Left ventricle myocardium inferior (tissue), 1 donor: ENCODE measurements around the gene GSK3B. TPM values are rescaled to one million over a fixed set of nuclear protein-coding genes. Genes with fewer than 3 reads are reported as not detected.

ENCODE experiments used
- DNase-seq: peaks from one replicate; pipeline ENCODE4 v3.0.0-alpha.2; 2020
- H3K27ac ChIP-seq: fragments of 200-600 bp; replicated peaks from 2 replicates; pipeline ENCODE4 v1.8.0; 2021
- H3K27me3 ChIP-seq: fragments of 200-600 bp; 2 replicates; pipeline ENCODE4 v1.8.0; 2021; ENCODE audit warnings: low read depth
- H3K36me3 ChIP-seq: fragments of 200-600 bp; 2 replicates; pipeline ENCODE4 v1.8.0; 2021
- H3K4me1 ChIP-seq: fragments of 200-600 bp; 2 replicates; pipeline ENCODE4 v1.8.0; 2021
- H3K4me3 ChIP-seq: fragments of 200-600 bp; 2 replicates; pipeline ENCODE4 v1.8.0; 2021; ENCODE audit warnings: mild to moderate bottlenecking, moderate library complexity
- H3K9me3 ChIP-seq: fragments of 200-600 bp; replicated peaks from 2 replicates; pipeline ENCODE4 v1.8.0; 2021
- intact Hi-C: fragments of 100-400 bp; cut with micrococcal nuclease; formaldehyde crosslinking; loops from one replicate; pipeline ENCODE4 v1.11.0; 2022
- total RNA-seq: library from RNA; stranded (reverse); fragmentation: NEBNext Ultra II Directional; extraction: Animal tissue kit (Norgen Biotek cat#: 25700); gene quantifications from one replicate; pipeline ENCODE4 v1.2.1, GENCODE V29; 2021
- TF ChIP-seq, protein P1 (sequence below): fragments of 200-600 bp; IDR thresholded peaks from 2 replicates; pipeline ENCODE4 v1.8.0; 2021; ENCODE audit warnings: antibody characterized with exemption, mild to moderate bottlenecking, borderline replicate concordance
- donor health status: DM: no; HTN: yes; CAD: no; lungs with severe emphysema.

The GSK3B gene
- total RNA-seq, 1 donor from 2014 or later = 42.5 TPM

DNA sequence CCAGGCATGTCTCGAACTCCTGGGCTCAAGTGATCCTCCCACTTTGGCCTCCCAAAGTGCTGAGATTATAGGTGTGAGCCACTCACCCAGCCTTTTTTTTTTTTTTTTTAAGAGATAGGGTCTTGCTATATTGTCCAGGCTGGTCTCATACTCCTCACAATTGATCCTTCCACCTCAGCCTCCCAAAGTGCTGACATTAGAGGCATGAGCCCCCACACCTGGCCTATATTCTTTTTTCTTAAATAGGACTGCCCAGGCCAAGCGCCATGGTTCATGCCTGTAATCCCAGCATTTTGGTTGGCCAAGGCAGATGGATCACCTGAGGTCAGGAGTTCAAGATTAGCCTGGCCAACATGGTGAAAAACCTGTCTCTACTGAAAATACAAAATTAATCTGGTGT, 299.8 kb downstream of the GSK3B start:
- H3K9me3 ChIP-seq = no peaks in the 10 kb centered on the region
- H3K36me3 ChIP-seq = no peaks in the 10 kb centered on the region
- H3K4me1 ChIP-seq = peaks cover 7% of the 10 kb centered on the region
- H3K4me3 ChIP-seq = no peak overlapping the region
- no peak overlapping the region for H3K27ac ChIP-seq
- H3K27me3 ChIP-seq = no peaks in the 10 kb centered on the region
- TF ChIP-seq, protein P1, sequence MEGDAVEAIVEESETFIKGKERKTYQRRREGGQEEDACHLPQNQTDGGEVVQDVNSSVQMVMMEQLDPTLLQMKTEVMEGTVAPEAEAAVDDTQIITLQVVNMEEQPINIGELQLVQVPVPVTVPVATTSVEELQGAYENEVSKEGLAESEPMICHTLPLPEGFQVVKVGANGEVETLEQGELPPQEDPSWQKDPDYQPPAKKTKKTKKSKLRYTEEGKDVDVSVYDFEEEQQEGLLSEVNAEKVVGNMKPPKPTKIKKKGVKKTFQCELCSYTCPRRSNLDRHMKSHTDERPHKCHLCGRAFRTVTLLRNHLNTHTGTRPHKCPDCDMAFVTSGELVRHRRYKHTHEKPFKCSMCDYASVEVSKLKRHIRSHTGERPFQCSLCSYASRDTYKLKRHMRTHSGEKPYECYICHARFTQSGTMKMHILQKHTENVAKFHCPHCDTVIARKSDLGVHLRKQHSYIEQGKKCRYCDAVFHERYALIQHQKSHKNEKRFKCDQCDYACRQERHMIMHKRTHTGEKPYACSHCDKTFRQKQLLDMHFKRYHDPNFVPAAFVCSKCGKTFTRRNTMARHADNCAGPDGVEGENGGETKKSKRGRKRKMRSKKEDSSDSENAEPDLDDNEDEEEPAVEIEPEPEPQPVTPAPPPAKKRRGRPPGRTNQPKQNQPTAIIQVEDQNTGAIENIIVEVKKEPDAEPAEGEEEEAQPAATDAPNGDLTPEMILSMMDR = no peak
- no peak for DNase-seq
- intact Hi-C loops = no loop called here

DNA sequence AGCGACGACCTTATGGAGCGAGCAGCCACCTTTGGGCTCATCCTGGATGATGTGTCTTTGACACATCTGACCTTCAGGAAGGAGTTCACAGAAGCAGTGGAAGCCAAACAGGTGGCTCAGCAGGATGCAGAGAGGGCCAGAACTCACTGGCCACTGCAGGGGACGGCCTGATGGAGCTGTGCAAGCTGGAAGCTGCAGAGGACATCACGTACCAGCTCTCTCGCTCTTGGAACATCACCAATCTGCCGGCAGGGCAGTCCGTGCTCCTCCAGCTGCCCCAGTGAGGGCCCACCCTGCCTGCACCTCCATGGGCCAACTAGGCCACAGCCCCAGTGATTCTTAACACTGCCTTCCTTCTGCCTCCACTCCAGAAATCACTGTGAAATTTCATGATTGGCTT, 302.0 kb downstream of the GSK3B start:
- no peak overlapping the region for H3K4me3 ChIP-seq
- no peak overlapping the region for H3K27ac ChIP-seq
- intact Hi-C loops = no loop called here
- no peaks in the 10 kb centered on the region for H3K27me3 ChIP-seq
- H3K36me3 ChIP-seq = no peaks in the 10 kb centered on the region
- peaks cover 7% of the 10 kb centered on the region for H3K4me1 ChIP-seq
- DNase-seq = no peak
- TF ChIP-seq, protein P1 = no peak
- H3K9me3 ChIP-seq = no peaks in the 10 kb centered on the region

DNA sequence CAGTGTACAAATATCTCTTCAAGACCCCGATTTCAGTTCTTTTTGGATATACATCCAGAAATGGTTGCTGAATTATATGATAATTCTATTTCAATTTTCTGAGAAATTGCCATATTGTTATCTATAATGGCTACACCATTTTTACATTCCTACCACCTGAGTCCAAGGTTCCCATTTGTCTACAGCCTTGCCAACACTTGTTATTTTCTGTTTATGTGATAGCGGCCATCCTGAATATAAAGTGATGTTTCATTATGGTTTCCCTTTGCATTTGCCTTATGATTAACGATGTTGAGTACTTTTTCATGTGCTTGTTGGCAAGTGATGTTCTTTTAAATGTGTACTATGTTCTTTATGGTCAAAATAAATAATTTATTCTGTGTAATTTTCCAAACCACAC, 303.9 kb downstream of the GSK3B start:
- intact Hi-C loops = no loop called here
- Histone ChIP-seq H3K27me3 (no peaks in the 10 kb centered on the region), H3K9me3 (no peaks in the 10 kb centered on the region), H3K4me3 (no peak overlapping the region), H3K36me3 (no peaks in the 10 kb centered on the region), H3K4me1 (peaks cover 5% of the 10 kb centered on the region), H3K27ac (no peak overlapping the region)
- DNase-seq = no peak
- TF ChIP-seq, protein P1 = no peak

DNA sequence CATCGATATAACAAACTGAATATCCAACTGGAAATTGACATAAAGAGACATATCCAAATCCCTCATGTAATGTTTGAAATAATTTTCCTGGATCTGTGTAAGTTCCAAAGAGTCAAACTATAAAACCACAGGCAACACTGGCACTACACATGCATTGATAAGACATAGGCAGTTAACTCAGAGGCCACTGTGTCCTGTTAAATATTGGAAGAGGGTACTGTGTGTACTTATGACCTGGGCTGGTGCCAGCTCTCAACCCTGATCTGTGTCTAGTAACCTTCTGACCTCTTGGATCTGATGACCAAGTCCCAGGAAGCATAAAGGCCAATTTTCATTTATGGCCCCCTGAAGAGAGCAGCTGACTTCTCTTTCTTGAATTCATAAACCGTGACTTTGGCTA, 307.8 kb downstream of the GSK3B start:
- Histone ChIP-seq H3K4me3 (no peak overlapping the region), H3K9me3 (no peaks in the 10 kb centered on the region), H3K36me3 (no peaks in the 10 kb centered on the region), H3K27me3 (no peaks in the 10 kb centered on the region), H3K4me1 (no peaks in the 10 kb centered on the region), H3K27ac (no peak overlapping the region)
- intact Hi-C loops = no loop called here
- no peak for DNase-seq
- TF ChIP-seq, protein P1 = no peak

DNA sequence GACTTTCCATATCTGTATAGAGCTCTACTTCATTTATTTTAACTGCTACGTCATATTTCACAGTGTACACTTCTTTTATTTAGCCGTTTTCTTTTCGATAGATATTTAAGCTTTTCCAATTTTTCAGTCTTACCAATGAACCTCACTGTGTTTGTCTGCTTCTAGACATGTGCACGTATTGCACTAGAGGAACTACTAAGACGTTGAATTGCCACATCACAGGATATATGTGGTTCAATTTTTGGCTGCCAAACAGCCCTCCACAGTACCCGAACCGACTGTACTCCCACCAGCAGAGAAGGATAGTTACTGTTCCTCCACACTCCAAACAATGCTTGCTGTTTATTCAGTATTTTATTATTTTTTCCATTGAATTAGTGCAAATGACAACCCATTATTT, 310.4 kb downstream of the GSK3B start:
- Histone ChIP-seq H3K4me3 (no peak overlapping the region), H3K36me3 (no peaks in the 10 kb centered on the region), H3K4me1 (no peaks in the 10 kb centered on the region), H3K27ac (no peak overlapping the region), H3K27me3 (no peaks in the 10 kb centered on the region), H3K9me3 (no peaks in the 10 kb centered on the region)
- intact Hi-C loops = no loop called here
- DNase-seq = no peak
- TF ChIP-seq, protein P1 = no peak

DNA sequence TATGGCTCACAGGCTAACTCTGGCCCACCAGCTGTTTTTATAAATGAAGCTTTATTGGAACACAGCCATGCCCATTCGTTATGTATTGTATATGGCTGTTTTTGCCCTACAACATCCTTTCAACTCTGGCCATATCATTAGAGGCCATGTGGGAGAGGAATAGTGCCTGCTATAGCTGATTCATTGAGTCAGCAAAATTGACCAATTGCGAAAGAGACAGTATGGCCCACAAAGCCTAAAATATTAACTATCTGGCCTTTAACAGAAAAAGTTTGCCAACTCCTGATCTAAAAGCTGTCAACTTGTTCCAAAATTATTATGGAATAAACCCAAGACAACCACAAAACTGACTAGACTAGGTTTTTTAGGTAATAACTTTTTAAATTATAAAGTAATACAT, 311.0 kb downstream of the GSK3B start:
- Histone ChIP-seq H3K27me3 (no peaks in the 10 kb centered on the region), H3K27ac (no peak overlapping the region), H3K4me3 (no peak overlapping the region), H3K36me3 (no peaks in the 10 kb centered on the region), H3K4me1 (no peaks in the 10 kb centered on the region), H3K9me3 (no peaks in the 10 kb centered on the region)
- DNase-seq = no peak
- TF ChIP-seq, protein P1 = no peak
- intact Hi-C loops = no loop called here
